Fibroblast of skin of back (primary cell): ENCODE measurements around the gene UGT2B10. TPM values are rescaled to one million over a fixed set of nuclear protein-coding genes. Genes with fewer than 3 reads are reported as not detected.
"Not testable (repeated sequence)": the region's sequence is repeated elsewhere in the genome, so short reads cannot be mapped to it uniquely, and the experiment has no call there.

Experiments
- DNase-seq: peaks from one replicate; pipeline ENCODE4 v3.0.0-alpha.2; 2013
- polyA plus RNA-seq, 2 experiments: library from polyadenylated mRNA; unstranded; fragments of 120-200 nt; gene quantifications; one replicate each; pipeline ENCODE4 v1.2.1, GENCODE V29; 2013; ENCODE audit not compliant: insufficient read length in 2 of 2

The UGT2B10 gene
- not detected for polyA plus RNA-seq (2013, experiment 1 of 2; ENCODE audit: insufficient read length)
- not detected for polyA plus RNA-seq (2013, experiment 2 of 2; ENCODE audit: insufficient read length)

- DNase-seq = not testable (repeated sequence)
Observed at GRCh38 chr4:68815617-68816409, at the start of gene UGT2B10. Gene UGT2B10, plus strand, starts transcription at chr4:68815994. Its CDS starts 26 bp downstream, at chr4:68816020.

GRCh38 chr4:68771836-68772235, 44.0 kb upstream of the UGT2B10 start:
- not testable (repeated sequence) for DNase-seq

- no peak for DNase-seq
Observed at GRCh38 chr4:68773699-68774098, 42.1 kb upstream of the UGT2B10 start.

- DNase-seq = no peak
Observed at GRCh38 chr4:68780232-68780631, 35.6 kb upstream of the UGT2B10 start.

GRCh38 chr4:68797048-68797447, 18.7 kb upstream of the UGT2B10 start:
- no peak for DNase-seq

GRCh38 chr4:68797618-68798017, 18.2 kb upstream of the UGT2B10 start:
- DNase-seq = no peak

- DNase-seq = no peak
Observed at GRCh38 chr4:68803013-68803412, 12.8 kb upstream of the UGT2B10 start.

- no peak for DNase-seq
Observed at GRCh38 chr4:68808060-68808459, 7.7 kb upstream of the UGT2B10 start.

GRCh38 chr4:68810919-68811318, 4.9 kb upstream of the UGT2B10 start:
- DNase-seq = no peak

GRCh38 chr4:68816410-68817265, 844 bp downstream of the UGT2B10 start:
- DNase-seq = not testable (repeated sequence)

- DNase-seq = no peak
Observed at GRCh38 chr4:68817386-68817785, 1.6 kb downstream of the UGT2B10 start.

- DNase-seq = not testable (repeated sequence)
Observed at GRCh38 chr4:68818030-68818462, 2.3 kb downstream of the UGT2B10 start.

- no peak for DNase-seq
Observed at GRCh38 chr4:68831642-68832041, 15.8 kb downstream of the UGT2B10 start.

GRCh38 chr4:68850293-68850692, 34.5 kb downstream of the UGT2B10 start:
- DNase-seq = no peak

GRCh38 chr4:68855771-68856170, 40.0 kb downstream of the UGT2B10 start:
- no peak for DNase-seq

- DNase-seq = no peak
Observed at GRCh38 chr4:68858039-68858438, 42.2 kb downstream of the UGT2B10 start.

GRCh38 chr4:68859655-68860054, 43.9 kb downstream of the UGT2B10 start:
- DNase-seq = no peak

- DNase-seq = no peak
Observed at GRCh38 chr4:68861057-68861456, 45.3 kb downstream of the UGT2B10 start.

GRCh38 chr4:68864438-68865187, 48.8 kb downstream of the UGT2B10 start:
- DNase-seq = no peak

GRCh38 chr4:68865188-68865638, 49.4 kb downstream of the UGT2B10 start:
- no peak for DNase-seq

- no peak for DNase-seq
Observed at GRCh38 chr4:68865760-68866159, 50.0 kb downstream of the UGT2B10 start.

GRCh38 chr4:68869274-68869773, 53.5 kb downstream of the UGT2B10 start:
- DNase-seq = no peak
